ENCODE data around the gene PADI3.

DNA sequence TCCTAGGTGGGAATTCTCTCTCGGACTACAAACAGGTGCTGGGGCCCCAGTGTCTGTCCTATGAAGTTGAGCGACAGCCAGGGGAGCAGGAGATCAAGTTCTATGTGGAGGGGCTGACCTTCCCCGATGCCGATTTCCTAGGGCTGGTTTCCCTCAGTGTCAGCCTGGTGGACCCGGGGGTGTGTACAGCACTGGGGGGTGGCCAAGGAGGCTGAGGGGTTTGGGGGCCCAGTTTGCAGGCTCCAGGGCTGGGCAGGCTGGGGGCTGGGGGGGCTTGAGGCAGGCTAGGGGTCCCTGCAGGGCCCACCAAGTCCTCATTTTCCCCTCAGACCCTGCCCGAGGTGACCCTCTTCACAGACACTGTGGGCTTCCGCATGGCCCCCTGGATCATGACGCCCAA lies 20.3 kb upstream of the PADI3 start:
- TF ChIP-seq POLR2AphosphoS5 (IDR thresholded peaks at IDR 0.05), result no peak
- TF ChIP-seq, protein P1, sequence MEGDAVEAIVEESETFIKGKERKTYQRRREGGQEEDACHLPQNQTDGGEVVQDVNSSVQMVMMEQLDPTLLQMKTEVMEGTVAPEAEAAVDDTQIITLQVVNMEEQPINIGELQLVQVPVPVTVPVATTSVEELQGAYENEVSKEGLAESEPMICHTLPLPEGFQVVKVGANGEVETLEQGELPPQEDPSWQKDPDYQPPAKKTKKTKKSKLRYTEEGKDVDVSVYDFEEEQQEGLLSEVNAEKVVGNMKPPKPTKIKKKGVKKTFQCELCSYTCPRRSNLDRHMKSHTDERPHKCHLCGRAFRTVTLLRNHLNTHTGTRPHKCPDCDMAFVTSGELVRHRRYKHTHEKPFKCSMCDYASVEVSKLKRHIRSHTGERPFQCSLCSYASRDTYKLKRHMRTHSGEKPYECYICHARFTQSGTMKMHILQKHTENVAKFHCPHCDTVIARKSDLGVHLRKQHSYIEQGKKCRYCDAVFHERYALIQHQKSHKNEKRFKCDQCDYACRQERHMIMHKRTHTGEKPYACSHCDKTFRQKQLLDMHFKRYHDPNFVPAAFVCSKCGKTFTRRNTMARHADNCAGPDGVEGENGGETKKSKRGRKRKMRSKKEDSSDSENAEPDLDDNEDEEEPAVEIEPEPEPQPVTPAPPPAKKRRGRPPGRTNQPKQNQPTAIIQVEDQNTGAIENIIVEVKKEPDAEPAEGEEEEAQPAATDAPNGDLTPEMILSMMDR (IDR thresholded peaks at IDR 0.05), result no peak

Data from breast epithelium (tissue), 3 donors.